K562 (cell line): ENCODE data around the gene ZDHHC14. TPM values are rescaled to one million over a fixed set of nuclear protein-coding genes. Genes with fewer than 3 reads are reported as not detected.

Experiments used
- ATAC-seq: fragments of 200-7000 bp; cut with Tn5 transposase; 3 replicates; pipeline ENCODE4 v1.9.1; 2020; ENCODE audit warnings: moderate library complexity
- BruUV-seq: library from RNA; stranded (reverse); fragments of 400-500 nt; replicated peaks from 2 replicates; lab custom pipeline; 2021; lab: Mats Ljungman, UMichigan
- CTCF ChIA-PET: fragments of 300-600 bp; formaldehyde crosslinking; extraction: SDS; loops from one replicate; lab custom pipeline; 2021; ENCODE audit warnings: low intra/inter-chr PET ratio; lab: Yijun Ruan, JAX
- POLR2A ChIA-PET: fragments of 300-600, 350-650 bp; sonication (Branson Sonifier 250); formaldehyde crosslinking; extraction: SDS; loops from one replicate; lab custom pipeline; 2021; ENCODE audit warnings: antibody characterized with exemption, inconsistent platforms; lab: Yijun Ruan, JAX
- DNase-seq, 4 experiments: peaks; one replicate each; pipeline versions ENCODE4 v3.0.0 to v3.0.0-alpha.2; 2011 to 2018; ENCODE audit warnings: low spot score in 3 of 4, mixed read lengths in 3 of 4; ENCODE audit errors: extremely low read depth in 1 of 4
- FAIRE-seq: peaks from 2 replicates; lab custom pipeline; 2011; peaks lifted over from hg19 to GRCh38; lab: Jason Lieb, UNC
- H2AFZ ChIP-seq: 2 replicates; pipeline ENCODE4 v1.6.0; 2011; ENCODE audit warnings: low read depth, low read length, control low read depth, inconsistent platforms
- H3K27ac ChIP-seq: fragments of 200-600 bp; 3 replicates; pipeline ENCODE4 v1.8.0; 2011; ENCODE audit warnings: low read depth, mild to moderate bottlenecking, control low read depth, inconsistent platforms, low read length, moderate library complexity, mixed read lengths; ENCODE audit errors: extremely low read depth
- H3K27me3 ChIP-seq, 2 experiments: fragments of 300-600 bp in 1 of 2; 2 replicates in 1 of 2; 3 replicates in 1 of 2; pipeline versions ENCODE4 v1.6.0 to v1.8.0; 2011; ENCODE audit warnings: inconsistent platforms in 2 of 2, low read length in 2 of 2, mild to moderate bottlenecking in 1 of 2, mixed read lengths in 1 of 2, moderate library complexity in 1 of 2; ENCODE audit not compliant: control insufficient read depth in 2 of 2, insufficient read depth in 2 of 2
- H3K36me3 ChIP-seq: fragments of 300-600 bp; 3 replicates; pipeline ENCODE4 v1.8.0; 2011; ENCODE audit warnings: mild to moderate bottlenecking, low read length, inconsistent platforms; ENCODE audit not compliant: control insufficient read depth, insufficient read depth
- H3K4me1 ChIP-seq, 2 experiments: fragments of 200-600 bp in 1 of 2; replicated peaks in 1 of 2; 2 replicates in 1 of 2; 3 replicates in 1 of 2; pipeline versions ENCODE4 v1.5.1 to v1.8.0; 2011; ENCODE audit warnings: inconsistent platforms in 2 of 2, low read length in 2 of 2, mild to moderate bottlenecking in 1 of 2, mixed read lengths in 1 of 2, moderate library complexity in 1 of 2; ENCODE audit not compliant: control insufficient read depth in 2 of 2, insufficient read depth in 2 of 2
- H3K4me2 ChIP-seq: 2 replicates; pipeline ENCODE4 v1.6.1; 2011; ENCODE audit warnings: low read length, control low read depth, inconsistent platforms, mixed read lengths; ENCODE audit not compliant: insufficient read depth
- H3K4me3 ChIP-seq: fragments of 200-600 bp; sonication (generic), shearing (Covaris generic); 2 replicates; pipeline ENCODE4 v1.5.1; 2016; ENCODE audit warnings: control low read depth, inconsistent platforms
- H3K79me2 ChIP-seq: fragments of 200-600 bp; 3 replicates; pipeline ENCODE4 v1.8.0; 2011; ENCODE audit warnings: low read length, inconsistent platforms; ENCODE audit not compliant: control insufficient read depth, insufficient read depth
- H3K9ac ChIP-seq, 2 experiments: 2 replicates each; pipeline versions ENCODE4 v1.6.0 to v1.6.1; 2011; ENCODE audit warnings: low read depth in 2 of 2, low read length in 2 of 2, control low read depth in 1 of 2, inconsistent platforms in 1 of 2, mild to moderate bottlenecking in 1 of 2, mixed read lengths in 1 of 2; ENCODE audit not compliant: insufficient read depth in 1 of 2
- H3K9me1 ChIP-seq: one replicate; pipeline ENCODE4 v1.6.0; 2011; ENCODE audit warnings: inconsistent platforms, mild to moderate bottlenecking, low read length, moderate library complexity; ENCODE audit not compliant: control insufficient read depth, insufficient read depth
- H3K9me3 ChIP-seq: replicated peaks from 2 replicates; pipeline ENCODE4 v1.5.1; 2011; ENCODE audit warnings: low read depth, low read length, inconsistent platforms; ENCODE audit not compliant: control insufficient read depth, insufficient read depth
- H4K20me1 ChIP-seq: replicated peaks from 2 replicates; pipeline ENCODE4 v1.6.1; 2011; ENCODE audit warnings: low read length, inconsistent platforms, mixed read lengths; ENCODE audit not compliant: control insufficient read depth, insufficient read depth
- C11orf30 ChIP-seq: fragments of 450-650 bp; IDR thresholded peaks from 2 replicates; pipeline ENCODE4 v1.6.1; 2016; ENCODE audit warnings: low read depth, mild to moderate bottlenecking
- PTTG1 ChIP-seq: fragments of 450-650 bp; IDR thresholded peaks from 2 replicates; pipeline ENCODE4 v1.6.1; 2016; ENCODE audit warnings: low read depth, mild to moderate bottlenecking, missing genetic modification characterization, missing compliant biosample characterization
- THRB ChIP-seq: fragments of 450-650 bp; formaldehyde crosslinking; conservative IDR thresholded peaks from 2 replicates; pipeline ENCODE4 v1.4.0; 2022; ENCODE audit warnings: mild to moderate bottlenecking, missing genetic modification characterization
- ZNF316 ChIP-seq: fragments of 450-650 bp; IDR thresholded peaks from 2 replicates; pipeline ENCODE4 v1.6.1; 2016
- WGBS: fragments of 100-300 bp; shearing (Covaris generic); methylation state at CpG from one replicate; pipeline ENCODE4 v1.1.6; 2016; ENCODE audit warnings: low coverage, mixed read lengths; ENCODE audit not compliant: insufficient coverage; ENCODE audit errors: missing lambda C conversion rate; 5-methylcytosine and 5-hydroxymethylcytosine counted together
- in situ Hi-C: fragments of 300-500 bp; cut with MboI; formaldehyde crosslinking; loops from 4 replicates; pipeline ENCODE4 v1.15.0; 2018; ENCODE audit warnings: inconsistent platforms, mixed read lengths
- intact Hi-C: fragments of 100-400 bp; cut with micrococcal nuclease; formaldehyde crosslinking; loops from 2 replicates; pipeline ENCODE4 v1.14.2; 2022
- polyA plus RNA-seq, 8 experiments: library from polyadenylated mRNA; depleted of rRNA in 4 of 8; stranded (reverse) in 5 of 8; unstranded in 3 of 8; fragments of >200 nt; fragmentation: Nextera tagmentation in 2 of 8; fragmentation: Illumina TruSeq in 1 of 8; extraction: Ambion mirVana in 2 of 8; extraction: Trizol in 1 of 8; gene quantifications; 2 replicates each; pipeline versions ENCODE4 v1.2.1 to v1.2.3, GENCODE V29; 2011 to 2014; ENCODE audit warnings: inconsistent platforms in 1 of 8, missing spikeins in 1 of 8
- total RNA-seq, 7 experiments: library from RNA; depleted of rRNA in 6 of 7; stranded (reverse); fragments of >200 nt in 6 of 7; fragmentation: Illumina TruSeq in 2 of 7; extraction: Trizol in 2 of 7; gene quantifications; 2 replicates each; pipeline versions ENCODE4 v1.2.1 to v1.2.3, GENCODE V29; 2011 to 2021; ENCODE audit warnings: low replicate concordance in 1 of 7

The ZDHHC14 gene
- total and polyA plus RNA-seq, 9 of the 15 experiments (the other 6 are each of a cell fraction or from before 2014, with no cell fraction given), result 0.92 to 23.1 (median 13.8) TPM

GRCh38 chr6:157525918-157526425 lies 145.0 kb downstream of the ZDHHC14 start:
- POLR2A ChIA-PET, result interaction anchor here (0.8 to 2.6 kb wide), 3 partner anchors 8 to 12 kb away, joined by 3 to 22 read pairs (median 3); no protein-coding TSS in a partner anchor
- peaks cover 8 to 35% of the 10 kb centered on the region in 2 experiments; a peak in 4 of 5 replicates for H3K4me1 ChIP-seq
- H3K9me3 ChIP-seq, result no peaks in the 10 kb centered on the region
- no peak overlapping the region for H3K9ac ChIP-seq
- H3K27me3 ChIP-seq, result no peaks in the 10 kb centered on the region
- TF ChIP-seq ZNF316 (peak; percentile 60), C11orf30 (peak; percentile 39), THRB (CRISPR knock-in tag) (no peak), PTTG1 (tag) (no peak)
- no peaks in the 10 kb centered on the region for H3K9me1 ChIP-seq
- H2AFZ ChIP-seq, result no peak overlapping the region
- FAIRE-seq, result no peak
- H4K20me1 ChIP-seq, result no peaks in the 10 kb centered on the region
- in situ Hi-C loops (no loop called here), intact Hi-C loops (no loop called here)
- no peak overlapping the region for H3K4me2 ChIP-seq
- peaks cover 11% of the 10 kb centered on the region; the same call in 2 of the 3 replicates for H3K79me2 ChIP-seq
- ATAC-seq, result no peak
- H3K4me3 ChIP-seq, result no peak overlapping the region
- WGBS, result 81% methylated on average over 5 of the region's 5 CpGs
- no peaks in the 10 kb centered on the region; the same call in 2 of the 3 replicates for H3K36me3 ChIP-seq
- H3K27ac ChIP-seq, result no peak overlapping the region
- BruUV-seq, result no TSS peak
- CTCF ChIA-PET, result no interaction called here
- no peak for DNase-seq
